Mammary epithelial cell (primary cell): ENCODE results near the gene RFPL3.

Source experiments
- EZH2 ChIP-seq: IDR thresholded peaks from 2 replicates; pipeline ENCODE4 v1.6.1; 2012; ENCODE audit warnings: low read length, inconsistent platforms, borderline replicate concordance
- TF ChIP-seq, protein P1 (sequence below), 2 donors: IDR thresholded peaks in 1 of 2; conservative IDR thresholded peaks in 1 of 2; 2 replicates each; pipeline ENCODE4 v1.5.1; 2011 to 2012; ENCODE audit warnings: inconsistent platforms in 2 of 2, low read length in 2 of 2, mild to moderate bottlenecking in 2 of 2, control low read depth in 1 of 2, low read depth in 1 of 2; ENCODE audit not compliant: insufficient read depth in 1 of 2; ENCODE audit errors: extremely low read depth in 1 of 2

DNA sequence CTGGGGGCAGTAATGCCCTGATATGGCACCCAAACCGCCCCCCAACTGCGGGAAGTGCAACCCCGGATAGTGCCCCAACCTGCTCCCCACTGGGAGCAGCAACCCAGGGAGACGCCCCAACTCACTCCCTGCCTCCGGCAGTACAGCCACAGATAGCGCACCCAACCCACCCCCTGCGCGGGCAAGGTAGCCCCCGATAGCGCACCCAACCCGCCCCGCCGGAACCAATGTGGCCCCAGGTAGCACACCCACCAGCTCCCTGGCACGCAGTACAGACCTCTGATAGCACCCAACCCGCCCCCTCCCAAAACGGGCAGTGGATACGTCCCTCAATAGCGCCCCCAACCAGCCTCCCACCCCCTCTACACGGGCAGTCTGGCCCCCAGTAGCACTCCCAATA, 3.8 kb upstream of the RFPL3 start:
- TF ChIP-seq, protein P1, sequence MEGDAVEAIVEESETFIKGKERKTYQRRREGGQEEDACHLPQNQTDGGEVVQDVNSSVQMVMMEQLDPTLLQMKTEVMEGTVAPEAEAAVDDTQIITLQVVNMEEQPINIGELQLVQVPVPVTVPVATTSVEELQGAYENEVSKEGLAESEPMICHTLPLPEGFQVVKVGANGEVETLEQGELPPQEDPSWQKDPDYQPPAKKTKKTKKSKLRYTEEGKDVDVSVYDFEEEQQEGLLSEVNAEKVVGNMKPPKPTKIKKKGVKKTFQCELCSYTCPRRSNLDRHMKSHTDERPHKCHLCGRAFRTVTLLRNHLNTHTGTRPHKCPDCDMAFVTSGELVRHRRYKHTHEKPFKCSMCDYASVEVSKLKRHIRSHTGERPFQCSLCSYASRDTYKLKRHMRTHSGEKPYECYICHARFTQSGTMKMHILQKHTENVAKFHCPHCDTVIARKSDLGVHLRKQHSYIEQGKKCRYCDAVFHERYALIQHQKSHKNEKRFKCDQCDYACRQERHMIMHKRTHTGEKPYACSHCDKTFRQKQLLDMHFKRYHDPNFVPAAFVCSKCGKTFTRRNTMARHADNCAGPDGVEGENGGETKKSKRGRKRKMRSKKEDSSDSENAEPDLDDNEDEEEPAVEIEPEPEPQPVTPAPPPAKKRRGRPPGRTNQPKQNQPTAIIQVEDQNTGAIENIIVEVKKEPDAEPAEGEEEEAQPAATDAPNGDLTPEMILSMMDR (conservative IDR thresholded peaks at IDR 0.05 in 1 of 2, IDR thresholded peaks at IDR 0.05 in 1 of 2; ENCODE audit: extremely low read depth in 1 of 2, insufficient read depth in 1 of 2, low read depth in 1 of 2, low read length in 2 of 2), result no peak
- no peak for TF ChIP-seq EZH2
